DND-41 (cell line): ENCODE data around the gene SYNDIG1.

Experiments
- ATAC-seq: fragments of 200-7000 bp; cut with Tn5 transposase; 3 replicates; pipeline ENCODE4 v1.9.1; 2021; ENCODE audit warnings: low read depth; ENCODE audit not compliant: insufficient read depth
- DNase-seq: peaks from one replicate; pipeline ENCODE4 v3.0.0-alpha.2; 2020
- H2AFZ ChIP-seq: 2 replicates; pipeline ENCODE4 v1.6.0; 2012; ENCODE audit warnings: low read depth, low read length
- H3K27ac ChIP-seq: 2 replicates; pipeline ENCODE4 v1.5.1; 2012; ENCODE audit warnings: low read length, inconsistent platforms
- H3K27me3 ChIP-seq: fragments of 200-600 bp; sonication (generic); 2 replicates; pipeline ENCODE4 v1.6.0; 2012; ENCODE audit warnings: low read length, mild to moderate bottlenecking, inconsistent platforms; ENCODE audit not compliant: insufficient read depth, poor library complexity
- H3K36me3 ChIP-seq: 2 replicates; pipeline ENCODE4 v1.5.1; 2012; ENCODE audit warnings: low read length, inconsistent platforms; ENCODE audit not compliant: insufficient read depth
- H3K4me1 ChIP-seq: 2 replicates; pipeline ENCODE4 v1.5.1; 2012; ENCODE audit warnings: mild to moderate bottlenecking, low read length; ENCODE audit not compliant: insufficient read depth
- H3K4me2 ChIP-seq: 2 replicates; pipeline ENCODE4 v1.6.0; 2012; ENCODE audit warnings: mild to moderate bottlenecking, moderate library complexity, low read length, inconsistent platforms; ENCODE audit not compliant: insufficient read depth
- H3K4me3 ChIP-seq, 2 experiments: fragments of 200-600 bp in 1 of 2; shearing (Covaris generic) in 1 of 2; 2 replicates each; pipeline ENCODE4 v1.5.1; 2012 to 2016; ENCODE audit warnings: inconsistent platforms in 2 of 2, low read length in 2 of 2, mild to moderate bottlenecking in 2 of 2, low read depth in 1 of 2, moderate library complexity in 1 of 2
- H3K79me2 ChIP-seq: 2 replicates; pipeline ENCODE4 v1.6.0; 2012; ENCODE audit warnings: low read length, inconsistent platforms; ENCODE audit not compliant: insufficient read depth
- H3K9ac ChIP-seq: 2 replicates; pipeline ENCODE4 v1.6.0; 2012; ENCODE audit warnings: low read depth, mild to moderate bottlenecking, inconsistent platforms, low read length, moderate library complexity
- H3K9me3 ChIP-seq: 2 replicates; pipeline ENCODE4 v1.5.1; 2012; ENCODE audit warnings: low read length, moderate library complexity, mild to moderate bottlenecking, inconsistent platforms; ENCODE audit not compliant: insufficient read depth, severe bottlenecking
- H4K20me1 ChIP-seq: 2 replicates; pipeline ENCODE4 v1.6.0; 2012; ENCODE audit warnings: low read length; ENCODE audit not compliant: insufficient read depth
- CTCF ChIP-seq: IDR thresholded peaks from 2 replicates; pipeline ENCODE4 v1.5.1; 2012; ENCODE audit warnings: borderline replicate concordance, low read length, moderate library complexity, mild to moderate bottlenecking; ENCODE audit not compliant: poor library complexity, severe bottlenecking; ENCODE audit errors: extremely low read depth
- EZH2 ChIP-seq: IDR thresholded peaks from 3 replicates; pipeline ENCODE4 v1.6.1; 2012; ENCODE audit warnings: borderline replicate concordance, low read depth, mild to moderate bottlenecking, moderate library complexity, low read length, inconsistent platforms; ENCODE audit not compliant: severe bottlenecking

The SYNDIG1 gene

DNA sequence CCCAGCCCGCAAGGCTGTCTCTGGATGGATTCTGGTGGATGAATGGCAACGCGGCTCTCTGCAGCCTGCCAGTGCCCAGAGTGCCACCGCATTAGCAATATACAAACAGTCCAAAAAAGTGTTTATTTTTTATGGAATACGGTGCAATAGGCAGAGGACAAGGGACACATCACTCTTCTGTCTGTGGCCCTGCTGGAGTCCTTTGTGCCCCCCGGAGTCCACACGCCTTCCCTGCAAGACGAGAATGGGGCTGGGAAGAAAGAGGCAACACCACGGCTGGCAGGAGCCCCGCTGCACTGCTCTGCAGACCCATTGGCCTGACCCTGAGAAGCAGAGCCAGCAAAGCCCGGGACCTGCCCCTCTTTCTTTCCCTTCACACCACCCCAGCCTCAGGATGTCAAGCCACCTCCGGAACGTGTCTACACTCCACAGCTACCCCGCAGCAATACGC lies 196.3 kb downstream of the SYNDIG1 start:
- H3K9me3 ChIP-seq, result no peaks in the 10 kb centered on the region

GRCh38 chr20:24667689-24668383 lies 198.4 kb downstream of the SYNDIG1 start:
- H3K27ac ChIP-seq, result no peak overlapping the region
- no peaks in the 10 kb centered on the region for H3K9me3 ChIP-seq
- TF ChIP-seq CTCF, result no peak
- no peaks in the 10 kb centered on the region for H3K4me1 ChIP-seq
- H3K36me3 ChIP-seq, result no peaks in the 10 kb centered on the region
- no peak overlapping the region for H3K4me2 ChIP-seq
- H4K20me1 ChIP-seq, result no peaks in the 10 kb centered on the region
- ATAC-seq (no peak), DNase-seq (no peak)
- H3K27me3 ChIP-seq, result no peaks in the 10 kb centered on the region
- no peak overlapping the region for H3K9ac ChIP-seq
- H2AFZ ChIP-seq, result no peak overlapping the region
- no peak overlapping the region for H3K4me3 ChIP-seq
- no peaks in the 10 kb centered on the region for H3K79me2 ChIP-seq

More for the DNA sequence above, 196.3 kb downstream of the SYNDIG1 start:
- Histone ChIP-seq H3K4me1 (no peaks in the 10 kb centered on the region), H2AFZ (no peak overlapping the region), H3K36me3 (no peaks in the 10 kb centered on the region), H3K4me3 (no peak overlapping the region), H3K27ac (no peak overlapping the region), H3K27me3 (no peaks in the 10 kb centered on the region), H3K4me2 (no peak overlapping the region), H3K9ac (no peak overlapping the region), H3K79me2 (no peaks in the 10 kb centered on the region), H4K20me1 (no peaks in the 10 kb centered on the region)
- ATAC-seq (no peak), DNase-seq (no peak)
- TF ChIP-seq CTCF (no peak), EZH2 (no peak)

DNA sequence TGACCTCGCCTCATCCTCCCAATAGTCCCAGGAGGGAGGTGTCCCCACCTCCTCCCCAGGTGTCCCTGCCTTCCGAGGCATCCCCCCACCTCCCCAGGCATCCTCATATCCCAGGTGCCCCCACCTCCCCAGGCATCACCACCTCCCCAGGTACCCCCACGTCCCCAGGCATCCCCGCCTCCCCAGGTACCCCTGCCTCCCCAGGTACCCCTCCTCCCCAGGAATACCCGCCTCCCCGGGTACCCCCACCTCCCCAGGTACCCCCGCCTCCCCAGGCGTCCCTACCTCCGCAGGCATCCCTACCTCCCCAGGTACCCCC lies 198.9 kb downstream of the SYNDIG1 start:
- H3K27me3 ChIP-seq, result no peaks in the 10 kb centered on the region
- H4K20me1 ChIP-seq, result no peaks in the 10 kb centered on the region
- ATAC-seq (no peak), DNase-seq (no peak)
- H3K4me3 ChIP-seq, result no peak overlapping the region
- TF ChIP-seq EZH2 (no peak), CTCF (no peak)
- no peak overlapping the region for H3K27ac ChIP-seq
- H2AFZ ChIP-seq, result no peak overlapping the region
- no peak overlapping the region for H3K9ac ChIP-seq
- no peak overlapping the region for H3K4me2 ChIP-seq
- no peaks in the 10 kb centered on the region for H3K4me1 ChIP-seq
- no peaks in the 10 kb centered on the region for H3K9me3 ChIP-seq
- no peaks in the 10 kb centered on the region for H3K79me2 ChIP-seq
- H3K36me3 ChIP-seq, result no peaks in the 10 kb centered on the region
